ENCODE results near the gene NEDD9. TPM values are rescaled to one million over a fixed set of nuclear protein-coding genes. Genes with fewer than 3 reads are reported as not detected.

Gene NEDD9
- polyA plus RNA-seq, 3 donors, result 18.2 to 35.9 (median 33.0) TPM

- Histone ChIP-seq H3K9ac (ENCODE audit: insufficient read depth, low read length, poor library complexity, severe bottlenecking) (peak overlapping the region; percentile 61), H3K36me3 (replicated peaks in 1 of 2; ENCODE audit: control insufficient read depth in 1 of 2, insufficient read depth in 2 of 2, low read length in 2 of 2) (no peaks in the 10 kb centered on the region), H3K4me2 (replicated peaks; ENCODE audit: extremely low read depth, low read length, poor library complexity, severe bottlenecking) (peak overlapping the region; percentile 83), H3K27ac (ENCODE audit: low read depth in 1 of 2, low read length in 2 of 2) (peak overlapping the region; percentile 45 to 80), H4K20me1 (ENCODE audit: insufficient read depth, low read length) (peaks cover 26% of the 10 kb centered on the region), H2AFZ (ENCODE audit: insufficient read depth, low read depth, low read length, poor library complexity, severe bottlenecking) (peak overlapping the region; percentile 66), H3K9me3 (replicated peaks in 1 of 2; ENCODE audit: control insufficient read depth in 1 of 2, insufficient read depth in 1 of 2, low read length in 2 of 2) (no peaks in the 10 kb centered on the region), H3K79me2 (ENCODE audit: insufficient read depth, low read length) (no peaks in the 10 kb centered on the region), H3K4me1 (ENCODE audit: control insufficient read depth in 1 of 2, insufficient read depth in 2 of 2, low read length in 2 of 2) (peaks cover 24 to 34% of the 10 kb centered on the region in 2 donors), H3K4me3 (replicated peaks in 1 of 3; ENCODE audit: low read depth in 2 of 3, low read length in 3 of 3) (peak overlapping the region; percentile 52 to 98 (median 88)), H3K27me3 (ENCODE audit: control insufficient read depth in 2 of 2, insufficient read depth in 2 of 2, low read length in 2 of 2) (peaks cover 0 to 3% of the 10 kb centered on the region in 2 donors)
- Mint-ChIP-seq H3K9me3 (no peaks in the 10 kb centered on the region), H3K4me3 (peak overlapping the region; percentile 94 to 99), H3K27ac (peak overlapping the region; percentile 96 to 100 (median 97)), H3K4me1 (peaks cover 44% of the 10 kb centered on the region), H3K27me3 (ENCODE audit: low read depth in 3 of 3) (peaks cover 0 to 4% (median 4%) of the 10 kb centered on the region in 3 donors), H3K36me3 (peaks cover 20 to 33% of the 10 kb centered on the region in 2 donors)
- intact Hi-C loops (cut with micrococcal nuclease), result loop anchor here (5.0 to 10.0 kb wide), 4 partner anchors 59 to 343 kb away; no protein-coding TSS in a partner anchor
- 54% methylated on average over 5 of the region's 6 CpGs for WGBS (ENCODE audit: insufficient coverage)
- TF ChIP-seq CTCF (IDR thresholded peaks at IDR 0.05), result no peak
- no peak for DNase-seq
Observed at GRCh38 chr6:11231564-11232192, 790 bp downstream of the NEDD9 start.

- H3K4me2 ChIP-seq (replicated peaks; ENCODE audit: extremely low read depth, low read length, poor library complexity, severe bottlenecking), result peak overlapping the region; percentile 83
- H3K4me3 ChIP-seq (replicated peaks in 1 of 3; ENCODE audit: low read depth in 2 of 3, low read length in 3 of 3), result peak overlapping the region in 2 of 3 experiments; percentile 88 to 98
- H2AFZ ChIP-seq (ENCODE audit: insufficient read depth, low read depth, low read length, poor library complexity, severe bottlenecking), result no peak overlapping the region
- H3K36me3 Mint-ChIP-seq, result peaks cover 20 to 30% of the 10 kb centered on the region in 2 donors
- no CpG with 5 or more reads among the region's 1 CpG for WGBS (ENCODE audit: insufficient coverage)
- H3K4me1 Mint-ChIP-seq, result peaks cover 38% of the 10 kb centered on the region
- H3K9me3 ChIP-seq (replicated peaks in 1 of 2; ENCODE audit: control insufficient read depth in 1 of 2, insufficient read depth in 1 of 2, low read length in 2 of 2), result no peaks in the 10 kb centered on the region
- peaks cover 18 to 28% of the 10 kb centered on the region in 2 donors for H3K4me1 ChIP-seq (ENCODE audit: control insufficient read depth in 1 of 2, insufficient read depth in 2 of 2, low read length in 2 of 2)
- H4K20me1 ChIP-seq (ENCODE audit: insufficient read depth, low read length), result peaks cover 26% of the 10 kb centered on the region
- no peak for DNase-seq
- no peaks in the 10 kb centered on the region for H3K9me3 Mint-ChIP-seq
- peaks cover 0 to 3% of the 10 kb centered on the region in 2 donors for H3K27me3 ChIP-seq (ENCODE audit: control insufficient read depth in 2 of 2, insufficient read depth in 2 of 2, low read length in 2 of 2)
- intact Hi-C loops (cut with micrococcal nuclease), result loop anchor here (5.0 to 10.0 kb wide), 4 partner anchors 59 to 344 kb away; no protein-coding TSS in a partner anchor
- no peak overlapping the region for H3K27ac ChIP-seq (ENCODE audit: low read depth in 1 of 2, low read length in 2 of 2)
- peaks cover 0 to 4% (median 4%) of the 10 kb centered on the region in 3 donors for H3K27me3 Mint-ChIP-seq (ENCODE audit: low read depth in 3 of 3)
- H3K9ac ChIP-seq (ENCODE audit: insufficient read depth, low read length, poor library complexity, severe bottlenecking), result no peak overlapping the region
- no peak for TF ChIP-seq CTCF (IDR thresholded peaks at IDR 0.05)
- H3K4me3 Mint-ChIP-seq, result peak overlapping the region; percentile 94 to 99
- H3K36me3 ChIP-seq (replicated peaks in 1 of 2; ENCODE audit: control insufficient read depth in 1 of 2, insufficient read depth in 2 of 2, low read length in 2 of 2), result no peaks in the 10 kb centered on the region
- H3K27ac Mint-ChIP-seq, result no peak overlapping the region
- H3K79me2 ChIP-seq (ENCODE audit: insufficient read depth, low read length), result no peaks in the 10 kb centered on the region
Observed at GRCh38 chr6:11231108-11231463, 1.4 kb downstream of the NEDD9 start.

All from CD14-positive monocyte (primary cell).